Ishikawa (cell line): ENCODE measurements around the gene WDR89.

Experiments used
- CREB1 ChIP-seq: IDR thresholded peaks from 2 replicates; pipeline ENCODE4 v1.6.1; 2012; ENCODE audit warnings: low read depth
- EP300 ChIP-seq: IDR thresholded peaks from 2 replicates; pipeline ENCODE4 v1.6.1; 2012; ENCODE audit warnings: borderline replicate concordance
- RAD21 ChIP-seq: IDR thresholded peaks from 2 replicates; pipeline ENCODE4 v1.6.1; 2012; ENCODE audit warnings: low read depth
- TAF1 ChIP-seq: IDR thresholded peaks from 2 replicates; pipeline ENCODE4 v1.6.1; 2012; ENCODE audit warnings: low read depth, mild to moderate bottlenecking
- YY1 ChIP-seq: IDR thresholded peaks from 2 replicates; pipeline ENCODE4 v1.6.1; 2012; ENCODE audit warnings: low read depth
- TF ChIP-seq, protein P1 (sequence below): IDR thresholded peaks from 2 replicates; pipeline ENCODE4 v1.6.1; 2012
- TF ChIP-seq, protein P2 (sequence below): IDR thresholded peaks from 2 replicates; pipeline ENCODE4 v1.6.1; 2012; ENCODE audit warnings: low read depth, mild to moderate bottlenecking

DNA sequence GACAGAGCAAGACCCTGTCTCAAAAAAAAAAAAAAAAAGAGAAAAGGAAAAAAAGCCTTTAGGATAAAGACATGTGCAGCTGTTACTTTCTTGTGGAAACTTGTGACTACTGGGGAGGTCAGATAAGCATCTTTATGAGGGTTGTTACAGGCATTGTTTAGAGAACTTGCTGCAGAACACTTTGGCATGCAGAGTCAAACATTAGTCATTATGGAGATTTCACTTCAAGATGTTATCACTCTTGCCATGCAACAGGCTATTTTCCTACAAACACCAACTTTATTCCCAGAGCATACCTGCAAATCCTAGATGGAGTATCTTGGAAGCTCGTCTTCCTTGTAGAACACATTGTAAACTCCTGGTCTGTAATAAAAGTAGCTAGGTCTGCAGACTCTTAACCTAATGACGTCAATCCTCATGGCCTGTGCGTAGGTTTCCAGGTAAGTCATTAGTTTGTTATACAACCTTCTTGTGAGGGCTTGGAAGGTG is 36.3 kb upstream of the WDR89 start:
- TF ChIP-seq TAF1, result no peak
- TF ChIP-seq EP300, result no peak
- TF ChIP-seq, protein P1, sequence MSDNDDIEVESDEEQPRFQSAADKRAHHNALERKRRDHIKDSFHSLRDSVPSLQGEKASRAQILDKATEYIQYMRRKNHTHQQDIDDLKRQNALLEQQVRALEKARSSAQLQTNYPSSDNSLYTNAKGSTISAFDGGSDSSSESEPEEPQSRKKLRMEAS, result no peak
- TF ChIP-seq CREB1, result no peak
- TF ChIP-seq, protein P2, sequence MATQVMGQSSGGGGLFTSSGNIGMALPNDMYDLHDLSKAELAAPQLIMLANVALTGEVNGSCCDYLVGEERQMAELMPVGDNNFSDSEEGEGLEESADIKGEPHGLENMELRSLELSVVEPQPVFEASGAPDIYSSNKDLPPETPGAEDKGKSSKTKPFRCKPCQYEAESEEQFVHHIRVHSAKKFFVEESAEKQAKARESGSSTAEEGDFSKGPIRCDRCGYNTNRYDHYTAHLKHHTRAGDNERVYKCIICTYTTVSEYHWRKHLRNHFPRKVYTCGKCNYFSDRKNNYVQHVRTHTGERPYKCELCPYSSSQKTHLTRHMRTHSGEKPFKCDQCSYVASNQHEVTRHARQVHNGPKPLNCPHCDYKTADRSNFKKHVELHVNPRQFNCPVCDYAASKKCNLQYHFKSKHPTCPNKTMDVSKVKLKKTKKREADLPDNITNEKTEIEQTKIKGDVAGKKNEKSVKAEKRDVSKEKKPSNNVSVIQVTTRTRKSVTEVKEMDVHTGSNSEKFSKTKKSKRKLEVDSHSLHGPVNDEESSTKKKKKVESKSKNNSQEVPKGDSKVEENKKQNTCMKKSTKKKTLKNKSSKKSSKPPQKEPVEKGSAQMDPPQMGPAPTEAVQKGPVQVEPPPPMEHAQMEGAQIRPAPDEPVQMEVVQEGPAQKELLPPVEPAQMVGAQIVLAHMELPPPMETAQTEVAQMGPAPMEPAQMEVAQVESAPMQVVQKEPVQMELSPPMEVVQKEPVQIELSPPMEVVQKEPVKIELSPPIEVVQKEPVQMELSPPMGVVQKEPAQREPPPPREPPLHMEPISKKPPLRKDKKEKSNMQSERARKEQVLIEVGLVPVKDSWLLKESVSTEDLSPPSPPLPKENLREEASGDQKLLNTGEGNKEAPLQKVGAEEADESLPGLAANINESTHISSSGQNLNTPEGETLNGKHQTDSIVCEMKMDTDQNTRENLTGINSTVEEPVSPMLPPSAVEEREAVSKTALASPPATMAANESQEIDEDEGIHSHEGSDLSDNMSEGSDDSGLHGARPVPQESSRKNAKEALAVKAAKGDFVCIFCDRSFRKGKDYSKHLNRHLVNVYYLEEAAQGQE, result no peak
- TF ChIP-seq YY1, result no peak
- no peak for TF ChIP-seq RAD21
